ENCODE data around the gene LTA4H.
A peak's percentile ranks its signal among the peaks of the same experiment; 100 is the strongest.

LTA4H gene

DNA sequence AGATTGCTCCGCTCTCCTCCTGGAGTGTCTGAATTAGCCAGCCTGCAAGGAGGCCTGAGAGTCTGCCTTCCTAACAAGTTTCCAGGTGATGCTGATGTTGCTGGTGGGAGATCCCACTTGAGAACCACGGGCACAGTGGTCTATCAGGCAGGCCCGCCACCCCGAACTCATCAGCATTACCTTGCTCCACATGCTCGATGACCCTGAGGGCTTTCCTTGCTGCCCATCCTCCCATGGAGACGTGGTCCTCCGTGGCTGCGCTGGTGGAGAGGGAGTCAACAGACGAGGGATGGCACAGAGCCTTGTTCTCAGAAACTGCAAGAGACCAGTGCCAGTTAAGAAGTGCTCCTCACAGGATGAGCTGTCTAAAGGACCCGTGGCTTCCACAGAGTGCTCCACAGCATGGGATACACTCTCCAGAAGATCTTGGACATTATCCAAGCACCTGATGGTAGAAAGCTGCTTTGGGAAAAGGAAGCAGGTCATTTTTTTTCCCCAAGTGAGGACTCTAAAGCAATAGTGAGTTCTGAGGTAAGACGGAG lies 57.6 kb downstream of the LTA4H start:
- no peak overlapping the region for H3K9ac ChIP-seq
- TF ChIP-seq, protein P1, sequence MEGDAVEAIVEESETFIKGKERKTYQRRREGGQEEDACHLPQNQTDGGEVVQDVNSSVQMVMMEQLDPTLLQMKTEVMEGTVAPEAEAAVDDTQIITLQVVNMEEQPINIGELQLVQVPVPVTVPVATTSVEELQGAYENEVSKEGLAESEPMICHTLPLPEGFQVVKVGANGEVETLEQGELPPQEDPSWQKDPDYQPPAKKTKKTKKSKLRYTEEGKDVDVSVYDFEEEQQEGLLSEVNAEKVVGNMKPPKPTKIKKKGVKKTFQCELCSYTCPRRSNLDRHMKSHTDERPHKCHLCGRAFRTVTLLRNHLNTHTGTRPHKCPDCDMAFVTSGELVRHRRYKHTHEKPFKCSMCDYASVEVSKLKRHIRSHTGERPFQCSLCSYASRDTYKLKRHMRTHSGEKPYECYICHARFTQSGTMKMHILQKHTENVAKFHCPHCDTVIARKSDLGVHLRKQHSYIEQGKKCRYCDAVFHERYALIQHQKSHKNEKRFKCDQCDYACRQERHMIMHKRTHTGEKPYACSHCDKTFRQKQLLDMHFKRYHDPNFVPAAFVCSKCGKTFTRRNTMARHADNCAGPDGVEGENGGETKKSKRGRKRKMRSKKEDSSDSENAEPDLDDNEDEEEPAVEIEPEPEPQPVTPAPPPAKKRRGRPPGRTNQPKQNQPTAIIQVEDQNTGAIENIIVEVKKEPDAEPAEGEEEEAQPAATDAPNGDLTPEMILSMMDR (IDR thresholded peaks at IDR 0.05): no peak

DNA sequence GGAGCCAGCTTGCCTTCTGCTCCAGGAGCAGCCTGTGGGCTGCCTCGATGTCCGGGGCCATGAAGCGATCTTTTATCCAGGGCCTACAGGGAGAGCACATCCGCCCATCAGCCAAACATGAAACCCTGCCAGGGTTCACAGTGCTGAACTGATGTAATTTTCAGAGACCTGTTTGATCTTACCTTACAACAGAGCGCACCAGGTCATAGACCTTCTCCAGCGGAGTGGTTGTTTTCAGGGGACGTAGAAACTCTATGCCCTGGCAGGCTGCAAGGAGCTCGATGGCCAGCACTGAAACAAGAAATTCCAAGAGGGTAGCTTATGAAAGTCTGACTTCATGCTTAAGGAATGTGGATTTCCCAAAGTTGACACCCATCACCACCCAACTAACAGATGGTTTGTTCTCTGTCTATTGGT lies 59.0 kb downstream of the LTA4H start:
- Histone ChIP-seq H3K79me2 (no peaks in the 10 kb centered on the region), H3K9ac (no peak overlapping the region), H3K4me1 (peaks cover 3% of the 10 kb centered on the region), H3K36me3 (ENCODE audit: control insufficient read depth, insufficient read depth, low read length) (no peaks in the 10 kb centered on the region), H3K27me3 (ENCODE audit: control insufficient read depth, insufficient read depth, low read length) (no peaks in the 10 kb centered on the region), H2AFZ (no peak overlapping the region), H3K9me3 (ENCODE audit: control insufficient read depth, low read length) (no peaks in the 10 kb centered on the region), H3K27ac (no peak overlapping the region), H3K4me2 (ENCODE audit: low read length) (no peak overlapping the region), H3K4me3 (ENCODE audit: low read depth, low read length) (no peak overlapping the region)
- TF ChIP-seq, protein P1 (IDR thresholded peaks at IDR 0.05): no peak

More for the DNA sequence above, 57.6 kb downstream of the LTA4H start:
- H3K4me1 ChIP-seq: peaks cover 3% of the 10 kb centered on the region
- no peaks in the 10 kb centered on the region for H3K36me3 ChIP-seq (ENCODE audit: control insufficient read depth, insufficient read depth, low read length)
- no peak overlapping the region for H2AFZ ChIP-seq
- H3K9me3 ChIP-seq (ENCODE audit: control insufficient read depth, low read length): no peaks in the 10 kb centered on the region
- no peak overlapping the region for H3K27ac ChIP-seq
- no peaks in the 10 kb centered on the region for H3K79me2 ChIP-seq
- H3K27me3 ChIP-seq (ENCODE audit: control insufficient read depth, insufficient read depth, low read length): no peaks in the 10 kb centered on the region
- H3K4me2 ChIP-seq (ENCODE audit: low read length): no peak overlapping the region
- H3K4me3 ChIP-seq (ENCODE audit: low read depth, low read length): no peak overlapping the region

DNA sequence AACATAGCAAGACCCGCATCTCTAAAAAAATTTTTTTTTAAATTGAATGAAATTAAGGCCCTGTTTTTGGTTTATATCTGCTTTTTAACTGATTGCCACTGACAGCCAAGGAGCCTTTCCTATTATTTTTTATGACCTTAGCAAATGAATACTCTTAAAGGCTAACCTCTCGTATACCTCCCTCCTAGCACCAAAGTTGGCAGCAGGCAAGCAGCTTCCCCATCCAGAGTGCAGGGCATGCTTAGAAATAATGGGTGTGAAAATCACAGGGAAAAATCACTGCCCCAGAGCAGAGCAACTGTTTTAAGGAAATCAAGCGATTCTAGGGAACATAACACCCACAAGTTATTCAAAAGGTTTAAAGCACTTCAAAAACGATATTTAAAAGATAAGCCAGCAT lies 59.9 kb downstream of the LTA4H start:
- TF ChIP-seq, protein P1 (IDR thresholded peaks at IDR 0.05): no peak
- no peak overlapping the region for H3K27ac ChIP-seq
- H3K27me3 ChIP-seq (ENCODE audit: control insufficient read depth, insufficient read depth, low read length): no peaks in the 10 kb centered on the region
- no peak overlapping the region for H3K9ac ChIP-seq
- H2AFZ ChIP-seq: no peak overlapping the region
- no peaks in the 10 kb centered on the region for H3K9me3 ChIP-seq (ENCODE audit: control insufficient read depth, low read length)
- H3K4me3 ChIP-seq (ENCODE audit: low read depth, low read length): no peak overlapping the region
- no peaks in the 10 kb centered on the region for H3K79me2 ChIP-seq
- peaks cover 3% of the 10 kb centered on the region for H3K4me1 ChIP-seq
- no peak overlapping the region for H3K4me2 ChIP-seq (ENCODE audit: low read length)
- no peaks in the 10 kb centered on the region for H3K36me3 ChIP-seq (ENCODE audit: control insufficient read depth, insufficient read depth, low read length)

DNA sequence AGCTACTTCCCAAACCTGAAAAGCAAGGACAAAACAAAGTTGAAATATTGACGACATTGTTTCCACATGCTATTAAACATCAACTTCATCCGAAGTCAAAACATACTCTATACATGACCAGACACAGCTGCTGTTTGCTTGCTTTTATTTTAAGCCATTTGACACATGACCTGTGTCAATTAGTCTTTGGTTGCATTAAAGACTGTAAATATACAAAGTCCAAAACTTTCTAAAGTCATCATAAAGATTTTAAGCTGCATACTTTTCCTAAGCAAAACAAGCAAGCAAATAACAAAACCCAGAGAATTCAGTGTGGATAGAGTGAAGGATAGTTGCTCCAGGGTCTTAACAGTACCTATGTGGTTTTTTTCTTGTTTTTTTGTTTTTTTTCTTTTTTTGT lies 61.0 kb downstream of the LTA4H start:
- no peak overlapping the region for H3K4me2 ChIP-seq (ENCODE audit: low read length)
- TF ChIP-seq, protein P1 (IDR thresholded peaks at IDR 0.05): no peak
- no peak overlapping the region for H3K27ac ChIP-seq
- no peaks in the 10 kb centered on the region for H3K27me3 ChIP-seq (ENCODE audit: control insufficient read depth, insufficient read depth, low read length)
- no peaks in the 10 kb centered on the region for H3K9me3 ChIP-seq (ENCODE audit: control insufficient read depth, low read length)
- no peak overlapping the region for H2AFZ ChIP-seq
- no peak overlapping the region for H3K9ac ChIP-seq
- H3K79me2 ChIP-seq: no peaks in the 10 kb centered on the region
- peaks cover 3% of the 10 kb centered on the region for H3K4me1 ChIP-seq
- no peak overlapping the region for H3K4me3 ChIP-seq (ENCODE audit: low read depth, low read length)
- no peaks in the 10 kb centered on the region for H3K36me3 ChIP-seq (ENCODE audit: control insufficient read depth, insufficient read depth, low read length)

DNA sequence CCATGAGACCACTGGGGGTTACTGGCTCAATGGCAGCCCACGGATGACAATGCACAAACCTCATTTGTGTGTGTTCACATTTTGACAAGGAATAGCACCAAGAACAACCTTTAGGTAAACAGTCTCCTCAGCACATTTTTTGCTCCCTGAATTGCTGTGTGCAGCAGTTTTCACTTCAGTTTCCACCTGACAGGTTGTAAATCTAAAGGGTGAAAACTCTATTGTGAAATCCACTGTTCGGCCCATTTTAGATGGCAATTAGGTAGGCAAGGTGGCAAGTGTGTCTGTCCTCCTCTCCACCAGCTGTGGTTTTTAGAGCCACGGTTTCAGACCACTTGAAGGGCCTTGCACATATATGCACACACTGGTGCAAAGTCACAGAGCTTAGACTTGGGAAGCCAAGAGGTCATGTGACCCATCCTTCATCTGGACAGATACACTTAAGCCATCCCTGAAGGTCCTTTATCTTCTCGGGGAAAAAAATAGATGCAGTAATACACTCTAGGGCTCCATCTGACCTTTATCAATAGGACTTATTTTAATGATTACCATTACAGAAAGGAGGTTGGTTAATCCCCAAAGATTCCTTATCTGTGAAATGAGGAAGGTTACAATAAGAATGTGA lies 62.4 kb downstream of the LTA4H start:
- TF ChIP-seq, protein P1 (IDR thresholded peaks at IDR 0.05): no peak
- H3K4me2 ChIP-seq (ENCODE audit: low read length): peak overlapping the region; percentile 61
- no peaks in the 10 kb centered on the region for H3K36me3 ChIP-seq (ENCODE audit: control insufficient read depth, insufficient read depth, low read length)
- H3K4me3 ChIP-seq (ENCODE audit: low read depth, low read length): peak overlapping the region; percentile 18
- H3K27me3 ChIP-seq (ENCODE audit: control insufficient read depth, insufficient read depth, low read length): no peaks in the 10 kb centered on the region
- H3K4me1 ChIP-seq: peaks cover 3% of the 10 kb centered on the region
- H3K79me2 ChIP-seq: no peaks in the 10 kb centered on the region
- no peaks in the 10 kb centered on the region for H3K9me3 ChIP-seq (ENCODE audit: control insufficient read depth, low read length)
- H3K27ac ChIP-seq: no peak overlapping the region
- H2AFZ ChIP-seq: peak overlapping the region; percentile 24
- no peak overlapping the region for H3K9ac ChIP-seq
